Measurements from ENCODE around the gene FAHD1. TPM values are rescaled to one million over a fixed set of nuclear protein-coding genes. Genes with fewer than 3 reads are reported as not detected.

FAHD1 gene
- 52.6 and 61.7 TPM in 2 replicates for total RNA-seq

DNA sequence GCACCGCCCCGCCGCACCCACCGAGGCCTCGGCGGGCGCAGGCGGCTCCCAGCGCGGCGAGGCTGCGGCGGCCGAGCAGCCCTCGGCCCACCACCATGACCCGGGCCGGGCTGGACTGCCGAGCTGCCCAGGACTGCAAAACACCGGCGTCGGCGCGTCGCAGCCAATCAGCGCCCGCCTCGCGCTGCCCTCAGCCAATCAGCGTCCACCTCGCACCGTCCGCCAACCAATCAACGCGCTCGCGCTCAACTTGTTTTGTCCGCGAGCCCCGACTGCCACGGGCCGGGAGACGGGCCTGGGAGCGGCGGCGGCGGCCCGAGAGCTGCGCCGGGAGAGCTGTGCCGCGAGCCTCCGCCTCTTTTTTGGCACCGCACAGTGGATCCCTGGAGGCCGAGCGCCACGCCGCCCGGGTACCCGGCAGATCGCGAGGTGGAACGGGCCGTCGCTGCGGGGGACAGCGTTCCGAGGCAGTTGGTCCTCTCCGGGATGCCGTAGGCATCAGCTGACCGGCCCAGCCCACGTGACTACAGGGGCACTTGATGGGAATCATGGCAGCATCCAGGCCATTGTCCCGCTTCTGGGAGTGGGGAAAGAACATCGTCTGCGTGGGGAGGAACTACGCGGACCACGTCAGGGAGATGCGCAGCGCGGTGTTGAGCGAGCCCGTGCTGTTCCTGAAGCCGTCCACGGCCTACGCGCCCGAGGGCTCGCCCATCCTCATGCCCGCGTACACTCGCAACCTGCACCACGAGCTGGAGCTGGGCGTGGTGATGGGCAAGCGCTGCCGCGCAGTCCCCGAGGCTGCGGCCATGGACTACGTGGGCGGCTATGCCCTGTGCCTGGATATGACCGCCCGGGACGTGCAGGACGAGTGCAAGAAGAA is at the start of gene FAHD1, which contains the start of gene HAGH:
TSS of gene FAHD1 (plus strand) at position 516 of the 883 bp plus-strand sequence. CDS start at position 549, 33 bp downstream.
TSS of gene HAGH (minus strand) at position 135 of the 883 bp plus-strand sequence. CDS start at position 97, 38 bp downstream.

DNA sequence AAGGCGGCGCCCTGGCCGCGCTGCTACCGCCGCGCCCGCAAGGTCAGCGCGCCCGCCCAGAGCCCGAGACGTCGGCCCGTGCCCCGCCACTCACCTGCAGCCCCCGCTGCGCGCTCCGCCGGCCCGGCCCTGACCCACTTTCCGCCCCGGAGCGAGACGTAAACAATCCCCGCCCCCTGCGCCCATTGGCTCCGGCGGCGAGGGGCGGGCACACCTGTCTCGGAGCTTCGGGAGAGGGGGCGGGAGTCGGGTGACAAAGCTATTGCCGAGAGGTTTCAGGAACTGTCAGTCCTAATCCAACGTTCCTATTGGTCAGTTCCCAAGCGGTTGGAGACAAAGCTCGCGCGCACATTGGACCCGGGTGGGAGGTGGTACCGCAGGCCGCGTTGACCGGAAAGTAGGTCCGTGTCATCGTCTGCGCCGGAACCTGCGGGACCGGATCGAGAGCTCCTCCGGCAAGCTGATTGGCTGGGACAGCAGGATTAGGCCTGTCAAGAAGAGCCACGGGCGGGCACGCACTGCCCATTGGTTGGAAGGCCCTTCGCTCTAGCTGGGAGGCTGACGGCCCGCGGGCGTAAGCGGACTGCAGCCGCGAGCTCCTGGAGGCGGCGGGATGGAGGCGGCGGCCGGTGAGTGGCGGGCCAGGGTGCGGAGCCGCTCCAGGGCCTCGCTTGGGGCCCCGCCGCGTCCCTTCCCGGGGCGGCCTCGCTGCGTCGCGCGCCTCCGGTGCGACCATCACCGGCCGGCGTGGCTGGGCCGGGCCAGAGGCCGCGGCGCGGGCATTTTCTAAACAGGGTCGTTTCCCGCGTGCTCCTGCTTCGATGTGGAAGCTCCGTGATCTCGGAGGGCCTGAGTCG is 44.4 kb upstream of the FAHD1 start, which contains the start of the genes NUBP2 and SPSB3:
TSS of gene NUBP2 (plus strand) at position 553 of the 857 bp plus-strand sequence. CDS start at position 614, 61 bp downstream.
TSS of gene SPSB3 (minus strand) at position 164 of the 857 bp plus-strand sequence. CDS start 1,088 bp downstream, outside the sequence.

DNA sequence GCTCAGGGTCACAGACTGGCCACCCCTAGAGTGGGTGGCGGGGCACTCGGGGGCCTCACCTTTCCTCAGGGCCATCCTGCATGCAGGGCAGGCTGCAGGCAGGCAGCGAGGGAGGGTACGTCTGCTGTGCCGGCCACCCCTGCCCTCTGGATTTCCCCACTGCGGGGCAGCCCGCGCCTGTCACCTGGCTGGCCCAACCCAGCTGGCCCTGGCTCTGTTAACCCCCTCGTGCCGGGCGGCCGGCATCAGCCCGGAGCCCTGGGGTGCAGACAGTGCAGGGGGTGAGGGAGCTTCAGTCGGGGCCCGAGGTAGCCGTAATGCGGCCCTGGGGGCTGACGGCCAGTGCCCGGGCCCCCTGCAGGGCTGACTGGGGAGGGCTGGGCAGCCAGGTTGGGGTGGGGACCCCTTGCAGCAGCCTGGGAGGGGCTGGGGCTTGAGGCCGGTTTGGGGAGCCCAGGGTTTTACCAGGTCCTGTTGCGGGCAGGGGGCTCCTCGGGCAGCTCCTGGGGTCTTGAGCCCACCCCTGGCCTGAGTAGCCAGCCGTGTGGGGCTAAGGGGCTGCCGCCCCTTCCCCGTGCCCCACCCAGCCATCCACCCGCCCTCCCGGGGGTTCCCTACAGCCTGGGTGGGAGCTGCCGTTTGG is 33.3 kb upstream of the FAHD1 start, which contains the start of gene IGFALS:
TSS of gene IGFALS (minus strand) at position 128 of the 643 bp plus-strand sequence. CDS start at position 75, 53 bp downstream.

DNA sequence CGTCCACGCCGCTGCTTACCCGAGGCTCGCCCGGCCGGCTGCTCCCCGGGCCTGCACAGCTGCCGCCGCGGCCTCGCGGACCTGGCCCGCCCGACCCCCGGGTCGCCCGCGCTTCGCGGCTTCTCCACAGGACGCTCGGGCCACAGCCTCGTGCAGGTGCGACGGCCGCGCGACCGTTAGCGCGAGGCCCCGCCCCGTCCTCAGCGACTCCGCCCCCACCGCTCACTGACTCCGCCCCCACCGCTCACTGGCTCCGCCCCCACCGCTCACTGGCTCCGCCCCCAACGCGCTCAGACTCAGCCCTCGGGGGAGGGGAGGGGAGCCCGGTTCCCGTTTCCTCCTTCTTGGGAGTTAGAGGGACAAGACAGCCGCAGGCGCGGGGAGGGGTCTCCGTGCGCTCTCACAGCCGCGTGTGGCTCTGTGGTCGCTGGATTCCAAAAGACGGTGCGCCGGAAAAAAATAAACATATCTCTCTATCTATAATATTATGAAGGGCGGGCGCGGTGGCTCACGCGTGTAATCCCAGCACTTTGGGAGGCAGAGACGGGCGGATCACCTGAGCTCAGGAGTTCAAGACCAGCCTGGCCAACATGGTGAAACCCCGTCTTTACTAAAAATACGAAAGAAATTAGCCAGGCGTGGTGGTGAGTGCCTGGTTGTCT is 45.1 kb downstream of the FAHD1 start, which contains the start of gene MEIOB:
TSS of gene MEIOB (minus strand) at position 191 of the 662 bp plus-strand sequence. CDS start 3,989 bp downstream, outside the sequence.

Other genes with a start within 250 kb of the FAHD1 start
- gene IFT140, start 215.1 kb upstream of the FAHD1 start, total RNA-seq = 21.3 and 25.2 TPM in 2 replicates
- 9.6 and 13.5 TPM in 2 replicates for gene CRAMP1, start 214.8 kb upstream of the FAHD1 start, total RNA-seq
- 52.2 and 57.7 TPM in 2 replicates for gene JPT2, start 148.9 kb upstream of the FAHD1 start, total RNA-seq
- gene MAPK8IP3, start 121.0 kb upstream of the FAHD1 start, total RNA-seq = 40.4 and 57.9 TPM in 2 replicates
- gene NME3, start 55.7 kb upstream of the FAHD1 start, total RNA-seq = 29.9 and 37.5 TPM in 2 replicates
- 11.7 and 18.4 TPM in 2 replicates for gene EME2, start 54.4 kb upstream of the FAHD1 start, total RNA-seq
- 68.0 and 88.2 TPM in 2 replicates for gene MRPS34, start 54.1 kb upstream of the FAHD1 start, total RNA-seq
- 20.3 and 27.2 TPM in 2 replicates for gene SPSB3, start 44.6 kb upstream of the FAHD1 start, total RNA-seq
- 69.8 and 79.4 TPM in 2 replicates for gene NUBP2, start 44.2 kb upstream of the FAHD1 start, total RNA-seq
- gene IGFALS, start 33.5 kb upstream of the FAHD1 start, total RNA-seq = under 0.01 TPM in 1 of 2 replicates, not detected in the other
- 14.7 and 24.3 TPM in 2 replicates for gene HAGH, start 381 bp upstream of the FAHD1 start, total RNA-seq
- not detected in 2 replicates for gene MEIOB, start 45.0 kb downstream of the FAHD1 start, total RNA-seq
- gene HS3ST6, start 91.2 kb downstream of the FAHD1 start, total RNA-seq = not detected in 2 replicates
- 12.7 and 15.4 TPM in 2 replicates for gene MSRB1, start 116.0 kb downstream of the FAHD1 start, total RNA-seq
- gene RPL3L, start 127.5 kb downstream of the FAHD1 start, total RNA-seq = not detected in 2 replicates
- 133 and 161 TPM in 2 replicates for gene NDUFB10, start 132.3 kb downstream of the FAHD1 start, total RNA-seq
- 1,799 and 3,882 TPM in 2 replicates for gene RPS2, start 137.6 kb downstream of the FAHD1 start, total RNA-seq
- not detected in 2 replicates for gene RNF151, start 139.7 kb downstream of the FAHD1 start, total RNA-seq
- gene TBL3, start 144.8 kb downstream of the FAHD1 start, total RNA-seq = 49.2 and 51.6 TPM in 2 replicates
- gene NOXO1, start 154.3 kb downstream of the FAHD1 start, total RNA-seq = 0.39 TPM in 1 of 2 replicates, not detected in the other
- 9.9 and 13.1 TPM in 2 replicates for gene GFER, start 157.0 kb downstream of the FAHD1 start, total RNA-seq
- 0.73 and 1.4 TPM in 2 replicates for gene SYNGR3, start 162.8 kb downstream of the FAHD1 start, total RNA-seq
- 26.8 and 35.0 TPM in 2 replicates for gene ZNF598, start 182.6 kb downstream of the FAHD1 start, total RNA-seq
- gene NPW, start 192.6 kb downstream of the FAHD1 start, total RNA-seq = 1.5 TPM in 1 of 2 replicates, not detected in the other
- gene NHERF2, start 199.7 kb downstream of the FAHD1 start, total RNA-seq = 4.8 and 5.1 TPM in 2 replicates
- 19.7 and 31.6 TPM in 2 replicates for gene NTHL1, start 220.6 kb downstream of the FAHD1 start, total RNA-seq
- 56.2 and 62.2 TPM in 2 replicates for gene TSC2, start 220.8 kb downstream of the FAHD1 start, total RNA-seq